Endothelial cell of umbilical vein (primary cell): ENCODE data around the gene CXCL17. TPM values are rescaled to one million over a fixed set of nuclear protein-coding genes. Genes with fewer than 3 reads are reported as not detected.

ENCODE experiments used
- BruUV-seq: library from RNA; stranded (reverse); fragments of 400-500 nt; replicated peaks from 2 replicates; lab custom pipeline; 2021; lab: Mats Ljungman, UMichigan
- CTCF ChIA-PET: fragments of 300-600, 350-600 bp; sonication (Branson Sonifier 250); formaldehyde crosslinking; loops from one replicate; lab custom pipeline; 2021; ENCODE audit warnings: antibody characterized with exemption, inconsistent platforms; lab: Charles Lee
- POLR2A ChIA-PET: fragments of 300-600, 350-600 bp; sonication (Branson Sonifier 250); formaldehyde crosslinking; loops from one replicate; lab custom pipeline; 2021; ENCODE audit warnings: antibody characterized with exemption, inconsistent platforms; lab: Charles Lee
- DNase-seq: peaks from one replicate; pipeline ENCODE4 v3.0.0-alpha.2; 2011; ENCODE audit warnings: low read depth, low spot score
- FAIRE-seq: peaks from 2 replicates; lab custom pipeline; 2011; peaks lifted over from hg19 to GRCh38; lab: Jason Lieb, UNC
- H2AFZ ChIP-seq: 2 replicates; pipeline ENCODE4 v1.6.0; 2012; ENCODE audit warnings: low read depth, low read length, control low read depth, inconsistent platforms
- H3K27ac ChIP-seq: 2 replicates; pipeline ENCODE4 v1.5.1; 2011; ENCODE audit warnings: low read depth, mild to moderate bottlenecking, control low read depth, low read length, moderate library complexity; ENCODE audit not compliant: insufficient read depth
- H3K27me3 ChIP-seq, 2 experiments: 2 replicates each; pipeline versions ENCODE4 v1.6.0 to v1.6.1; 2011; ENCODE audit warnings: low read length in 2 of 2, mixed read lengths in 1 of 2; ENCODE audit not compliant: control insufficient read depth in 2 of 2, insufficient read depth in 2 of 2
- H3K36me3 ChIP-seq, 2 experiments: 2 replicates in 1 of 2; 3 replicates in 1 of 2; pipeline ENCODE4 v1.5.1; 2011; ENCODE audit warnings: low read length in 2 of 2, mild to moderate bottlenecking in 1 of 2, moderate library complexity in 1 of 2; ENCODE audit not compliant: control insufficient read depth in 2 of 2, insufficient read depth in 2 of 2; ENCODE audit errors: extremely low read depth in 1 of 2
- H3K4me1 ChIP-seq: 3 replicates; pipeline ENCODE4 v1.5.1; 2011; ENCODE audit warnings: mild to moderate bottlenecking, low read length; ENCODE audit not compliant: control insufficient read depth, insufficient read depth; ENCODE audit errors: extremely low read depth
- H3K4me2 ChIP-seq: 2 replicates; pipeline ENCODE4 v1.6.1; 2011; ENCODE audit warnings: low read length, control low read depth, mixed read lengths; ENCODE audit not compliant: insufficient read depth
- H3K4me3 ChIP-seq, 3 experiments: fragments of 200-600 bp in 1 of 3; sonication (generic), shearing (Covaris generic) in 1 of 3; replicated peaks in 1 of 3; 2 replicates each; pipeline ENCODE4 v1.5.1; 2011 to 2016; ENCODE audit warnings: control low read depth in 3 of 3, low read length in 3 of 3, mild to moderate bottlenecking in 2 of 3, inconsistent platforms in 1 of 3, low read depth in 1 of 3, moderate library complexity in 1 of 3; ENCODE audit not compliant: insufficient read depth in 1 of 3
- H3K79me2 ChIP-seq: 2 replicates; pipeline ENCODE4 v1.6.0; 2012; ENCODE audit warnings: low read length, inconsistent platforms; ENCODE audit not compliant: control insufficient read depth, insufficient read depth
- H3K9ac ChIP-seq: replicated peaks from 2 replicates; pipeline ENCODE3; 2011; ENCODE audit warnings: low read length, control low read depth; ENCODE audit not compliant: insufficient read depth; ENCODE audit errors: extremely low read depth
- H3K9me1 ChIP-seq: replicated peaks from 3 replicates; pipeline ENCODE4 v1.6.0; 2011; ENCODE audit warnings: mild to moderate bottlenecking, low read length; ENCODE audit not compliant: control insufficient read depth, insufficient read depth; ENCODE audit errors: extremely low read depth
- H3K9me3 ChIP-seq: replicated peaks from 2 replicates; pipeline ENCODE4 v1.5.1; 2012; ENCODE audit warnings: low read length, inconsistent platforms; ENCODE audit not compliant: control insufficient read depth, insufficient read depth
- H4K20me1 ChIP-seq: replicated peaks from 2 replicates; pipeline ENCODE3; 2011; ENCODE audit warnings: mild to moderate bottlenecking, low read length; ENCODE audit not compliant: control insufficient read depth, insufficient read depth; ENCODE audit errors: extremely low read depth
- CTCF ChIP-seq, 2 donors: IDR thresholded peaks; 1 replicate in 1 of 2; 2 replicates in 1 of 2; pipeline ENCODE4 v1.5.1; 2011; ENCODE audit warnings: low read length in 2 of 2, mild to moderate bottlenecking in 2 of 2, moderate library complexity in 2 of 2, control low read depth in 1 of 2, inconsistent platforms in 1 of 2, low read depth in 1 of 2; ENCODE audit not compliant: insufficient read depth in 1 of 2; ENCODE audit errors: extremely low read depth in 1 of 2
- EZH2 ChIP-seq: IDR thresholded peaks from 2 replicates; pipeline ENCODE4 v1.6.1; 2012; ENCODE audit warnings: borderline replicate concordance, low read depth, mild to moderate bottlenecking, moderate library complexity, low read length, inconsistent platforms; ENCODE audit not compliant: severe bottlenecking
- FOS ChIP-seq: IDR thresholded peaks from 2 replicates; pipeline ENCODE4 v1.6.1; 2011; ENCODE audit warnings: mild to moderate bottlenecking, low read length, moderate library complexity, borderline replicate concordance; ENCODE audit not compliant: insufficient read depth
- GATA2 ChIP-seq: IDR thresholded peaks from 2 replicates; pipeline ENCODE4 v1.7.0; 2011; ENCODE audit warnings: low read depth, mild to moderate bottlenecking, moderate library complexity, mixed read lengths, low read length; ENCODE audit not compliant: insufficient read length, insufficient read depth
- MYC ChIP-seq: IDR thresholded peaks from one replicate; pipeline ENCODE4 v1.6.1; 2011; ENCODE audit warnings: mild to moderate bottlenecking, low read depth, low read length
- POLR2A ChIP-seq: IDR thresholded peaks from 2 replicates; pipeline ENCODE4 v1.6.1; 2012; ENCODE audit warnings: low read depth, mild to moderate bottlenecking, control low read depth, low read length
- POLR2AphosphoS5 ChIP-seq: IDR thresholded peaks from 2 replicates; pipeline ENCODE4 v1.6.1; 2012; ENCODE audit warnings: low read depth, mild to moderate bottlenecking, control low read depth, low read length, moderate library complexity; ENCODE audit not compliant: insufficient read depth
- dilution Hi-C: fragments of 300-500 bp; cut with MboI; formaldehyde crosslinking; loops from one replicate; pipeline ENCODE4 v1.15.0; 2019; ENCODE audit warnings: low sequenced_read_pairs; ENCODE audit not compliant: extremely low pct_ligation_motif_present
- intact Hi-C: fragments of 100-400 bp; cut with micrococcal nuclease; formaldehyde crosslinking; loops from one replicate; pipeline ENCODE4 v1.10.0; 2022
- polyA plus RNA-seq, 4 experiments: library from polyadenylated mRNA; depleted of rRNA in 3 of 4; stranded (reverse) in 3 of 4; unstranded in 1 of 4; fragments of >200 nt; gene quantifications; 2 replicates each; pipeline versions ENCODE4 v1.2.1 to v1.2.3, GENCODE V29; 2011 to 2012; ENCODE audit warnings: missing spikeins in 1 of 4
- total RNA-seq: library from RNA; stranded (reverse); gene quantifications from 2 replicates; pipeline ENCODE4 v1.2.3, GENCODE V29; 2021
- TF ChIP-seq, protein P1 (sequence below): IDR thresholded peaks from 2 replicates; pipeline ENCODE4 v1.6.1; 2011; ENCODE audit not compliant: insufficient read depth, insufficient read length

The CXCL17 gene
- total and polyA plus RNA-seq, 2 donors (not counting 3 experiments of a cell fraction or from before 2014, with no cell fraction given) = not detected

DNA sequence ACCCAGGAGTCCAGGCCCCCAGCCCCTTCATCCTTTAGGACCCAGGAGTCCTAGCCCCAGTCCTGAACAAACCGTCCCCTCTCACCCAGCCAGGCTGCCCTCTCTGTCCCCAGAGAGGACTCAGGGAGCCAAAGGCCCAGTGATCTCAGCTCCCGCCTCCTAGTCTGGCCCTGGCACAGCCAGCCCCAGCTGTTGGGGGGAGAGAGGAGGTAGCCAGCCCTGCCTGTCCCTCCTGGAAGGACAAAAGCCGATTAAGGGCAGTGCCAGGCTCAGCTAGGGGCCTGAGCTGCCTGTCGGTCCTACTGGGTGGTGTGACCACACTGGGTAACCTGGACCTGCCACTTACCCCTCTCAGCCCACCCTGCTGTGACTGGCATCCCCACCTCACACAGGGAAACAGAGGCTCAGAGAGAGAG, 30.1 kb downstream of the CXCL17 start:
- H3K9me1 ChIP-seq = no peaks in the 10 kb centered on the region
- intact Hi-C loops (no loop called here), dilution Hi-C loops (no loop called here)
- no TSS peak for BruUV-seq
- H2AFZ ChIP-seq = no peak overlapping the region
- ChIA-PET CTCF (interaction anchor here (1.4 to 2.2 kb wide), 3 partner anchors 7 to 28 kb away, joined by 4 to 14 read pairs (median 4); no protein-coding TSS in a partner anchor), POLR2A (no interaction called here)
- H3K9me3 ChIP-seq = no peaks in the 10 kb centered on the region
- no peak overlapping the region for H3K4me3 ChIP-seq
- no peak overlapping the region for H3K9ac ChIP-seq
- H3K27ac ChIP-seq = no peak overlapping the region
- no peaks in the 10 kb centered on the region for H3K27me3 ChIP-seq
- H3K4me1 ChIP-seq = no peaks in the 10 kb centered on the region
- TF ChIP-seq POLR2AphosphoS5 = no peak
- no peak for TF ChIP-seq GATA2
- no peak for TF ChIP-seq POLR2A
- TF ChIP-seq CTCF (IDR thresholded peaks at IDR 0.05; ENCODE audit: extremely low read depth in 1 of 2, insufficient read depth in 1 of 2, low read depth in 1 of 2, low read length in 2 of 2) = no peak
- TF ChIP-seq FOS = no peak
- TF ChIP-seq, protein P1, sequence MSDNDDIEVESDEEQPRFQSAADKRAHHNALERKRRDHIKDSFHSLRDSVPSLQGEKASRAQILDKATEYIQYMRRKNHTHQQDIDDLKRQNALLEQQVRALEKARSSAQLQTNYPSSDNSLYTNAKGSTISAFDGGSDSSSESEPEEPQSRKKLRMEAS = no peak
- TF ChIP-seq EZH2 = no peak
- no peak for TF ChIP-seq MYC
- DNase-seq = no peak
- no peak overlapping the region for H3K4me2 ChIP-seq
- no peaks in the 10 kb centered on the region for H3K79me2 ChIP-seq
- no peak for FAIRE-seq
- H4K20me1 ChIP-seq = no peaks in the 10 kb centered on the region
- H3K36me3 ChIP-seq = no peaks in the 10 kb centered on the region
